ENCODE results near the gene ABCA4.

GRCh38 chr1:94071391-94071790 lies 49.6 kb downstream of the ABCA4 start:
- no peak for TF ChIP-seq CTCF (IDR thresholded peaks at IDR 0.05)
- TF ChIP-seq POLR2A (IDR thresholded peaks at IDR 0.05) = no peak
